SU-DHL-6 (cell line): Measurements from ENCODE around the gene TPH1.

Experiments
- H2AFZ ChIP-seq: fragments of 200-600 bp; sonication (generic); 2 replicates; pipeline ENCODE4 v1.6.1; 2014; ENCODE audit warnings: low read depth, mild to moderate bottlenecking, moderate library complexity, mixed read lengths, antibody characterized with exemption, low read length; ENCODE audit not compliant: severe bottlenecking
- H3F3A ChIP-seq: fragments of 200-600 bp; shearing (Covaris generic); 2 replicates; pipeline ENCODE4 v1.6.0; 2016; ENCODE audit warnings: antibody characterized with exemption, mild to moderate bottlenecking; ENCODE audit not compliant: insufficient read depth
- H3K27ac ChIP-seq: fragments of 200-600 bp; sonication (generic); 2 replicates; pipeline ENCODE4 v1.5.1; 2016; ENCODE audit warnings: low read depth, mild to moderate bottlenecking, low read length, moderate library complexity, mixed read lengths
- H3K27me3 ChIP-seq: fragments of 200-600 bp; sonication (generic), shearing (Covaris generic); 2 replicates; pipeline ENCODE4 v1.6.0; 2014; ENCODE audit warnings: mild to moderate bottlenecking, low read length
- H3K36me3 ChIP-seq: fragments of 200-600 bp; sonication (generic); 2 replicates; pipeline ENCODE4 v1.6.1; 2014; ENCODE audit warnings: mild to moderate bottlenecking, low read length, mixed read lengths
- H3K4me2 ChIP-seq: fragments of 300-600, 200-600 bp; shearing (Covaris generic), sonication (generic); 2 replicates; pipeline ENCODE4 v1.6.0; 2014; ENCODE audit warnings: low read length, low read depth, mild to moderate bottlenecking; ENCODE audit not compliant: poor library complexity, severe bottlenecking
- H3K4me3 ChIP-seq: fragments of 200-600 bp; sonication (generic); 2 replicates; pipeline ENCODE4 v1.5.1; 2014; ENCODE audit warnings: antibody characterized with exemption, low read length, mild to moderate bottlenecking, mixed read lengths; ENCODE audit not compliant: insufficient read depth, poor library complexity, severe bottlenecking
- H3K79me2 ChIP-seq: fragments of 200-600 bp; sonication (generic); 2 replicates; pipeline ENCODE4 v1.6.1; 2014; ENCODE audit warnings: mild to moderate bottlenecking, low read length, moderate library complexity; ENCODE audit not compliant: insufficient read depth
- H3K9ac ChIP-seq: fragments of 200-600 bp; sonication (generic); 2 replicates; pipeline ENCODE4 v1.7.0; 2014; ENCODE audit warnings: mild to moderate bottlenecking, low read length
- H3K9me2 ChIP-seq: fragments of 200-600 bp; sonication (generic); replicated peaks from 2 replicates; pipeline ENCODE4 v1.6.1; 2014; ENCODE audit warnings: low read length; ENCODE audit not compliant: insufficient read depth
- H3K9me3 ChIP-seq: fragments of 200-600 bp; sonication (generic); 2 replicates; pipeline ENCODE4 v1.6.1; 2014; ENCODE audit warnings: low read length, mixed read lengths; ENCODE audit not compliant: insufficient read depth
- H4K20me1 ChIP-seq: fragments of 200-600 bp; sonication (generic); 2 replicates; pipeline ENCODE4 v1.6.1; 2014; ENCODE audit warnings: low read depth, mild to moderate bottlenecking, antibody characterized with exemption, low read length, moderate library complexity, mixed read lengths
- EZH2phosphoT487 ChIP-seq: fragments of 200-600 bp; sonication (generic), shearing (Covaris generic); conservative IDR thresholded peaks from 2 replicates; pipeline ENCODE4 v1.6.1; 2018; ENCODE audit warnings: mild to moderate bottlenecking, antibody characterized with exemption, low read length, moderate library complexity, mixed read lengths
- TF ChIP-seq, protein P1 (sequence below): fragments of 200-600 bp; sonication (generic); IDR thresholded peaks from one replicate; pipeline ENCODE4 v1.5.1; 2017; ENCODE audit warnings: antibody characterized with exemption, mild to moderate bottlenecking, low read length, moderate library complexity; ENCODE audit not compliant: insufficient read depth, poor library complexity, severe bottlenecking

Gene TPH1

DNA sequence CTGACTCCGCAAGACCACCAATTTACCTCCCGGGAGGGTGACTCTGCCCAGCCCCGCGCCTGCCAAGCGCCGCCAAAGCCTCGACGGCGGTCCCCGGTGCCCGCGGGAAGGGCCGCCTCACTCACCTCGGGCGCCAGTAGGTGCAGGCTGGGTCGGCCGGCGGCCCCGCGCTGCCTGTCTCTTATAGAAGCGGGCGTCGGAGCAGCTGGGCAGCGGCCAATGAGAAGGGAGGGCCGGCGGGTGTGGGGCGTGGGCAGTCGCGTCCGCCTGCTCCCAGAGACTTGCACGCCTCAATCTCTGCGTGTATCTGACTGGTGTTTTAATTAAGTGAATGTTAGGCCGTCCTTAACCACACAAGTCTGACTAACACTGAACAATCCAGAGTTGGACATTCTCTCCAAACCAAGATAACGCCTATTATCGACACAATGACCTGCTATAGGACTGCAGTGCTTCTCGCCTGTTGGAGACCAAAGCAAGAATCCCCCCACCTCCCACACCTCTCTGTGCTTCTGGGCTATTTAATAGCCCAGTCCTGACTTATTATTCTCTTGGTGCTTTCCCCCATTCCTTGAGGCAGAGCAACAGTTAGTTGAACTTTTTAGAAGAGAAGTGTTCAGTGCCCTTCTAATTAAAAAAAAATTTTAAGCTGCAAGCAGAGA, at the start of gene TPH1:
TPH1 (minus strand) TSS at position 154 of the 662 bp plus-strand sequence. CDS start 5,507 bp downstream, outside the sequence.
- TF ChIP-seq, protein P1, sequence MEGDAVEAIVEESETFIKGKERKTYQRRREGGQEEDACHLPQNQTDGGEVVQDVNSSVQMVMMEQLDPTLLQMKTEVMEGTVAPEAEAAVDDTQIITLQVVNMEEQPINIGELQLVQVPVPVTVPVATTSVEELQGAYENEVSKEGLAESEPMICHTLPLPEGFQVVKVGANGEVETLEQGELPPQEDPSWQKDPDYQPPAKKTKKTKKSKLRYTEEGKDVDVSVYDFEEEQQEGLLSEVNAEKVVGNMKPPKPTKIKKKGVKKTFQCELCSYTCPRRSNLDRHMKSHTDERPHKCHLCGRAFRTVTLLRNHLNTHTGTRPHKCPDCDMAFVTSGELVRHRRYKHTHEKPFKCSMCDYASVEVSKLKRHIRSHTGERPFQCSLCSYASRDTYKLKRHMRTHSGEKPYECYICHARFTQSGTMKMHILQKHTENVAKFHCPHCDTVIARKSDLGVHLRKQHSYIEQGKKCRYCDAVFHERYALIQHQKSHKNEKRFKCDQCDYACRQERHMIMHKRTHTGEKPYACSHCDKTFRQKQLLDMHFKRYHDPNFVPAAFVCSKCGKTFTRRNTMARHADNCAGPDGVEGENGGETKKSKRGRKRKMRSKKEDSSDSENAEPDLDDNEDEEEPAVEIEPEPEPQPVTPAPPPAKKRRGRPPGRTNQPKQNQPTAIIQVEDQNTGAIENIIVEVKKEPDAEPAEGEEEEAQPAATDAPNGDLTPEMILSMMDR: no peak
- TF ChIP-seq EZH2phosphoT487: no peak
- no peak within 1 kb of the TSS for H3K4me3 ChIP-seq

DNA sequence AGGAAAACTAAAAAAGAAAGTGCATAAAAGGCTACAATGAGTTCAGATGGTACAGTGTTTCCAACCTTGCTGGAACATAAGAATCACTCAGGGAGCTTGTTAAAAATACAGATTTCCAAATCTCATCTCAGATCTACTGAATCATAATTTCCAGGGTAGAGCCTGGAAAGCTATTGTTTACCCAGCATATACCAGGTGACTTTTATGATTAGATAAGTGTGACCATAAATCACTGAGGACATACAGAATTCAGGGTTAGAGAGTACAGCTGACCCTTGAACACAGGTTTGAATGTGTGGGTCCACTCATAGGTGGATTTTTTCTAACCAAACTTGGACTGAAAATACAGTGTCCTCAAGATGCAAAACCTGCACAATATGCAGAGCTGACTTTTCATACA, 47.9 kb upstream of the TPH1 start:
- H2AFZ ChIP-seq: no peak overlapping the region
- no peak overlapping the region for H3K27ac ChIP-seq
- no peak for TF ChIP-seq EZH2phosphoT487
- no peak overlapping the region for H3K4me3 ChIP-seq
- peaks cover 3% of the 10 kb centered on the region; the same call in 1 of the 2 replicates for H3F3A ChIP-seq
- H3K36me3 ChIP-seq: peaks cover 56% of the 10 kb centered on the region
- no peaks in the 10 kb centered on the region for H3K9me2 ChIP-seq
- H3K9me3 ChIP-seq: no peaks in the 10 kb centered on the region
- H3K27me3 ChIP-seq: no peaks in the 10 kb centered on the region
- H3K9ac ChIP-seq: no peak overlapping the region
- H3K4me2 ChIP-seq: no peak overlapping the region
- peaks cover 22% of the 10 kb centered on the region for H3K79me2 ChIP-seq
- no peaks in the 10 kb centered on the region; the same call in 1 of the 2 replicates for H4K20me1 ChIP-seq

More for the DNA sequence above, at the start of gene TPH1:
- no peaks in the 10 kb centered on the region for H3K36me3 ChIP-seq
- H3K27ac ChIP-seq: no peak within 1 kb of the TSS
- H3K27me3 ChIP-seq: no peaks in the 10 kb centered on the region
- H3F3A ChIP-seq: no peaks in the 10 kb centered on the region
- no peak within 1 kb of the TSS for H2AFZ ChIP-seq
- no peak within 1 kb of the TSS for H3K9ac ChIP-seq
- no peaks in the 10 kb centered on the region for H3K79me2 ChIP-seq
- no peaks in the 10 kb centered on the region for H3K9me3 ChIP-seq
- H3K4me2 ChIP-seq: no peak within 1 kb of the TSS
- H3K9me2 ChIP-seq: no peaks in the 10 kb centered on the region
- no peaks in the 10 kb centered on the region for H4K20me1 ChIP-seq

DNA sequence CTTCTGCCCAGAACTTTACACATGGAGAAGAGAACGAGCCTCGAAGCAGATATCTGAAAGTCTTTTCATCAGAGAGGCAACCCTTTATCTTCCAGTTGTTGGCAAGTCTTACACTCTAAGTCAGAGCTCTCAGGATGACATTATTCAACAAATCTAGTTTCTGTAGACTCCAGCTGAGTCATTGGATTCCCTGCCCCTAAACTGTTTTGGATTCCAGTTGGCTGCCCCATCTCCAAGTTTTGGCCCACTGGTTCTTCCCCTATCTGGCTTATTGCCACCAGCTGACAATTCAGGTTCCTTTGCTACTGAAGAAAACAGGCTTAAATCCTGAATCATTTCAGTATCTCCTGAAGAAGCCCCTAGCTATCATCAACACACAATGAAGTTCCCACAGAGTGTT, 45.7 kb upstream of the TPH1 start:
- Histone ChIP-seq H3K9me2 (no peaks in the 10 kb centered on the region), H3F3A (peaks cover 3% of the 10 kb centered on the region; the same call in 1 of the 2 replicates), H3K79me2 (peaks cover 4% of the 10 kb centered on the region; the same call in 1 of the 2 replicates), H3K27me3 (no peaks in the 10 kb centered on the region), H2AFZ (no peak overlapping the region), H3K4me3 (no peak overlapping the region), H3K9me3 (no peaks in the 10 kb centered on the region), H3K4me2 (no peak overlapping the region), H4K20me1 (no peaks in the 10 kb centered on the region), H3K27ac (no peak overlapping the region), H3K9ac (no peak overlapping the region), H3K36me3 (peaks cover 73% of the 10 kb centered on the region)
- TF ChIP-seq, protein P1: no peak
- no peak for TF ChIP-seq EZH2phosphoT487

DNA sequence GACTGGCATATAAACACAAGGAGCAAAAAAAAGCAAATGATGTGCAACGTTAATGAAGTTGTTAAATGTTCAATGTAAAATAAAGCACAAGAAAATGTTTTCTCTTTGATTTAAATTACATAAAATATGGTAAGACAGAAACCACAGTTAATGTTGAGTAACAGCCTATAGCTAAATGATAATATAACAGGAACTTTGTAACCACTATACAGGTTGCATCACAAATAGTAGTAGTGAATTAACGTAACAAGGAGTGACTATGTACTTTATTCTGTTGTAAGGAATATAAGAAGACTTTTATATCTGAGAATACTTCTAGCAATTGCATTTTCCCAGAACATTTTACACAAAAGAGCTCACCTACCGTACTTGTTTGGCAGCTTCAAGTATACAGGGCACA, 42.9 kb upstream of the TPH1 start:
- Histone ChIP-seq H2AFZ (no peak overlapping the region), H3K4me3 (no peak overlapping the region), H3K9me2 (no peaks in the 10 kb centered on the region), H3K27ac (no peak overlapping the region), H4K20me1 (no peaks in the 10 kb centered on the region), H3K4me2 (no peak overlapping the region), H3K36me3 (peaks cover 68% of the 10 kb centered on the region), H3K79me2 (no peaks in the 10 kb centered on the region), H3K9me3 (no peaks in the 10 kb centered on the region), H3K9ac (no peak overlapping the region), H3K27me3 (no peaks in the 10 kb centered on the region), H3F3A (peaks cover 3% of the 10 kb centered on the region; the same call in 1 of the 2 replicates)
- TF ChIP-seq, protein P1: no peak
- TF ChIP-seq EZH2phosphoT487: no peak
